Left renal cortex interstitium (tissue), 4 donors: ENCODE results near the gene UBXN2A. TPM values are rescaled to one million over a fixed set of nuclear protein-coding genes. Genes with fewer than 3 reads are reported as not detected.
A peak's percentile ranks its signal among the peaks of the same experiment; 100 is the strongest.
"Not testable (repeated sequence)": the region's sequence is repeated elsewhere in the genome, so short reads cannot be mapped to it uniquely, and the experiment has no call there.

Experiments
- DNase-seq, 4 donors: peaks; one replicate each; pipeline ENCODE4 v3.0.0-alpha.2; 2013; ENCODE audit warnings: low read depth in 4 of 4, low spot score in 2 of 4, missing footprints in 1 of 4
- polyA plus RNA-seq, 4 donors: library from polyadenylated mRNA; unstranded; fragments of 120-200 nt; gene quantifications; one replicate each; pipeline ENCODE4 v1.2.1, GENCODE V29; 2013; ENCODE audit not compliant: insufficient read length in 4 of 4

UBXN2A gene
- polyA plus RNA-seq, 4 donors: 15.4 to 19.3 (median 17.7) TPM

DNA sequence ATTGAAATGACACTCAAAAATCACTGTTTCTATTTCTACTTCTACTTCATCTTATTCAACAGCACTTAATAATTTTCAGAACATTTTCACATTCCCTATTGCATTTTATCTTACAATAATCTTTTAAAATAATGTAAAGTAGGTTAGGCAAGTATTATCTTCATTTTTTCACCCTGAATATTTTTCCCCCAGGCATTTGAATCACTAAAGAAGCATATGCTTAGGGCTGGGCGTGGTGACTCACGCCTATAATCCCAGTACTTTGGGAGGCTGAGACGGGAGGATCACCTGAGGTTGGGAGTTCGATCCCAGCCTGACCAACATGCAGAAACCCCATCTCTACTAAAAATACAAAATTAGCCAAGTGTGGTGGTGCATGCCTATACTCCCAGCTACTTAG is 100.2 kb downstream of the UBXN2A start:
- no peak for DNase-seq

DNA sequence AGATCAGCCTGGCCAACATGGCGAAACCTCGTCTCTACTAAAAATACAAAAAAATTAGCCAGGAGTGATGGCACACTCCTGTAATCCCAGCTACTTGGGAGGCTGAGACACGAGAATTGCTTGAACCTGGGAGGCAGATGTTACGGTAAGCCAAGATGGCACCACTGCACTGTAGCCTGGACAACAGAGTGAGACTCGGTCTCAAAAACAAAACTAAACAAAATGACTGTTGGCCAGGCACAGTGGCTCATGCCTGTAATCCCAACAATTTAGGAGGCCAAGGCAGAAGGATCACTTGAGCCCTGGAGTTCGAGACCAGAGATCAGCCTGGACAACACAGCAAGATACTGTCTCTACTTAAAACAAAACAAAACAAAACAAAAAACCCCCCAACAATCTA is 102.9 kb downstream of the UBXN2A start:
- not testable (repeated sequence) for DNase-seq

DNA sequence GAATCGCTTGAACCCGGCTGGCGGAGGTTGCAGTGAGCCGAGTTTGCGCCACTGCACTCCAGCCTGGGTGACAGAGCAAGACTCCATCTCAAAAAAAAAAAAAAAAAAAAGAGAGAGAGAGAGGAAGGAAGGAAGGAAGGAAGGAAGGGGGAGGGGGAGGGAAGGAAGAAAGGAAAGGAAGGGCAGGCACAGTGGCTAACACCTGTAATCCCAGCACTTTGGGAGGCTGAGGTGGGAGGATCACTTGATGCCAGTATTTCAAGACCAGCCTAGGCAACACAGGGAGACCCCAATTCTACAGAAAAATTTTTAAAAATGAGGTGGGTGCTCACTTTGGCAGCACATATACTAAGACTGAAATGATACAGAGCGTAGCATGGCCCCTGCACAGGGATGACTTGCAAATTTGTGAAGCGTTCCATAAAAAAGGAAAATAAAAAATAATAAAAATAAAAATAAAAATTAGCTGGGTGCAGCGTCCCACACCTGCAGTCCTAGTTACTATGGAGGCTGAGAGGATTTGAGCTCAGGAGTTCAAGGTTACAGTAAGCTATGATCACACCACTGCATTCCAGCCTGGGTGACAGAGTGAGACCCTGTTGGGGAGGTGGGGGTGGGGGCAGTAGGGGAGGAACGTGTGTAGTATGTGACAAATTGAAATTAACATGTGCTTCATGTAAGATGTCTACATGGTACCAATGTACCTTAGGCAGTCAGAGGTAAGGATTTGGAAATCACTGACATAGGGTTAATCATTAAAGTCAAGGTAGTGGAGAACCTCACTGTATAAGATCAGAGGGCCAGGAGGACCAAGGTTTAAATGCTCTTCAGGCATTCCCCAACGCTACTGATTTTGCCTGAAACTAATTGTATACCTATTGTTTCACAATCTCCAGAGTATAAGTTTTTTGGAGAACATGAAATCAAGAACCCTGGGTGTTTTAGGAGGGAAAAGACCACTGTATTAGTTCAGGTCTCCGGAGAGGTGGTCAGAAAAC is 105.5 kb downstream of the UBXN2A start:
- no peak for DNase-seq

DNA sequence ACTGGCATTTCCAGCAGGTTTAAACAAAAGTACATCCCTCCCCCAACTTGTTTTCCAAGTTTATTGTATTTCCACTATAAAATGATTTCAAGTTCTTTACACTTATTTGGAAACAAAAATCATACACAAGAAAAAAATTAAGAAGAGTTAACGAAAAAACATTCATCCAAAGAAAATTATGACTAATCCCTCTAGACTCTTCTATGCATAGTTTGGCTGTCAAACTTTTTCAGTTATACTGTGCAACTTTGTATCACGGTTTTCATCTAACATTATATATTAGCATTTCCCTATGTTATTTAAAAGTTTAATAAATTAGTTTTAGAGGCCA is 106.3 kb downstream of the UBXN2A start:
- DNase-seq: no peak

DNA sequence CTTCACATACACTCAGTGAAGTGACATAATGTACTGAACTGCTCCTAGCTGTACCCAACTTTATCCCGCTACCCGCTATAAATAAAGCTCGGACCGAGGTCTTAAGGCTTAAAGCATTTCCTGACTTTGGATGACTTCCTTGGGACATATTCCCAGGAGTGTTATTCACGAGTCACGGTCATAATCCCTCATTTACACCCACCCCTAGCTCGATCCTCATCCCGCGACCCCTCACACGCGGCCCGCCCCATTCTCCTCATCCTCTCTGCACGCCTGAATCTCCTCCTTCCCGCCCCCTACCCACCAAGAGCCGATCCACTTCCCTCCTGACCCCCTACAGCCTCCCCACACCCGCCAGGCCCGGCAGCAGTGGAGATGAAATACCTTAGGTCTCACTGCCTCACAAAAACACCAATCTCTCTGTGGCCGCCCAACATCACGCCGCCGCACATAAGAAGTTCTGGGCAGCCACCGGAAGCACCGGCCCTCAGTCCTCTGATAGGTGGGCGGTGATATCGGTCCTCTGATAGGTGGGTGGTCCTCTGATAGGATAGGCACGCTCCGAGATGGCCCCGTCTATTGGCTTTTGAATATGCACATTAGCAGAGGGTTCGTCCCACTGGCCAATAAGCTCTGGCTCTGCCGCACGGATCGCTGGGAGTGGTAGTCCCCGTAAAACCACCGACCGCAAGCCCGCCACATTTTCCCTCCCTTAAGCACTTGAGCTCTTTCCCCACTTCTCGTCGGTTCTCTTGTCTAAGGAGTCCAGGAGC is 106.9 kb downstream of the UBXN2A start, which contains the start of gene WDCP:
Gene WDCP, minus strand, starts transcription at position 462 of the 773 bp plus-strand sequence. CDS start 7,897 bp downstream, outside the sequence.
- peak; percentile 71 to 95 (median 88) for DNase-seq

DNA sequence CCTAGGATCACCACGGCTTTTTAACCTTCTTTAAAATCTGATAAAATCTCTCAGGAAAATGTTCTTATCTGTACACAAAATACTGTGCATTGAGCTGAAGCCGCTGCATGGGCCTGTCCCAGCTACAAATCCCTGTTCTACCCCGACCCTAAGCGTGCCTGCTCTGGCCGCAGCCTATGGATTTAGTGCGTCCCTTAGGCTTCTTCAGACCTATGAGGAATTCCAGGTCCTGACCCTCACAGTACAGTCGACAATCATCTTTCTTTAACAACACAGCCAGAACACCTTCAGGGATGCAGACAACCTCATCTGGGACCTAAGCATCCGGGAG is 107.4 kb downstream of the UBXN2A start:
- DNase-seq: no peak

DNA sequence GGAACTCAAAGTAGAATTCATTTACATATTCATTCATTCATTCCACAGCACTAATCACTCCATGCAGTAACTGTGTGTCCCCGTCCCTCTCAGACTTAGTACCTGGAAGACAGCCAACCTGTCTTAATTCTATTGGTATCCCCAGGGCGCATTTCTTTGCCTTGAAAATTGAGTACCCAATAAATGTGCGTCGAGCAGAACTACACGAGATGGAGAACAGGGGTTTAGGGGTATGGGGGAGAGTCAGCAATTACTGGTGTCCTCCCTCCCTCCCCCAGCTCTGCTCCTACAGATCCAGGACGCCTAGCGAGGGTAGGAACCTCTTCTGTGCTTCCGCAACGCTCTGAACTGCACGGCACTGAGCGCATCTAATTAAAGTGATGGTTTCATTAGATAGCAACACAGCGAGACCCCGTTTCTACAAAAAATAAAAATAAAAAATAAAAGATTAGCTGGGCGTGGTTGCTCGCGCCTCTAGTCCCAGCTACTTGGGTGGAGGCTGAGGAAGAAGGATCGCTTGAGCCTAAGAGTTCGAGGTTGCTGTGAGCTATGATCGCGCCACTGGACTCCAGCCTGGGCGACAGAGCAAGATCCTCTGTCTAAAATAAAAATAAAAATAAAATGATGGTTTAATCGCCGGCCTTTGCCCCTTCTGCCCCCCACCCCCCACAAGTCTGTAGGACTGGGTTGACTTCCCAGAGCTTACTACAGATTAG is 108.7 kb downstream of the UBXN2A start:
- DNase-seq: no peak

DNA sequence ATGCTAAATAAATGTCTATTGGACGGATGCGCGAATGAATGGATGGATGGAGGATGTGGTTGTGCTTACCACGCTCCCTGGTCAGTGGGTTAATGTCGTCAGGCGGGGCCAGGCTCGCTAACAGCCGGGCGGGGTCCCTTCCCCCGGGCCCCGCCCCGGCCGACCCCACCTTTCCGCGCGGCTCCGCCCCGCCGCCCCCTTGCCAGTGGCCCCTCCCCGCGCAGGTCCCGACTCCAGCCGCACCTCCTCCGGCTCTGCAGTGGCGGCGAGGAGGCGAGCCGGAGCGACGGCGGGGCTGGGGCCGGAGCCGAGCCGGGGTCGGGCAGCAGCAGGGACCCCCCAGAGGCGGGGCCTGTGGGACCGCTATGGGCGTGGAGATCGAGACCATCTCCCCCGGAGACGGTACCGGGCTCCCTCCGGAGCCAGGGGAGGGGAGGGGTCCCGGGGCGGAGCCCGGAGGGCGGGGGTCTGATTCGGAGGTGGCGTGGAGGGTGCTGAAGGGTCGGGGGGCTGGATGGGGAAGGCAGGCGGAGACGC is 109.3 kb downstream of the UBXN2A start, which contains the start of gene FKBP1B:
Gene FKBP1B, plus strand, starts transcription at position 257 of the 537 bp plus-strand sequence. Its CDS starts 109 bp downstream, at position 366.
- DNase-seq: peak in 3 of 4 donors; percentile 20 to 47 (median 26)

DNA sequence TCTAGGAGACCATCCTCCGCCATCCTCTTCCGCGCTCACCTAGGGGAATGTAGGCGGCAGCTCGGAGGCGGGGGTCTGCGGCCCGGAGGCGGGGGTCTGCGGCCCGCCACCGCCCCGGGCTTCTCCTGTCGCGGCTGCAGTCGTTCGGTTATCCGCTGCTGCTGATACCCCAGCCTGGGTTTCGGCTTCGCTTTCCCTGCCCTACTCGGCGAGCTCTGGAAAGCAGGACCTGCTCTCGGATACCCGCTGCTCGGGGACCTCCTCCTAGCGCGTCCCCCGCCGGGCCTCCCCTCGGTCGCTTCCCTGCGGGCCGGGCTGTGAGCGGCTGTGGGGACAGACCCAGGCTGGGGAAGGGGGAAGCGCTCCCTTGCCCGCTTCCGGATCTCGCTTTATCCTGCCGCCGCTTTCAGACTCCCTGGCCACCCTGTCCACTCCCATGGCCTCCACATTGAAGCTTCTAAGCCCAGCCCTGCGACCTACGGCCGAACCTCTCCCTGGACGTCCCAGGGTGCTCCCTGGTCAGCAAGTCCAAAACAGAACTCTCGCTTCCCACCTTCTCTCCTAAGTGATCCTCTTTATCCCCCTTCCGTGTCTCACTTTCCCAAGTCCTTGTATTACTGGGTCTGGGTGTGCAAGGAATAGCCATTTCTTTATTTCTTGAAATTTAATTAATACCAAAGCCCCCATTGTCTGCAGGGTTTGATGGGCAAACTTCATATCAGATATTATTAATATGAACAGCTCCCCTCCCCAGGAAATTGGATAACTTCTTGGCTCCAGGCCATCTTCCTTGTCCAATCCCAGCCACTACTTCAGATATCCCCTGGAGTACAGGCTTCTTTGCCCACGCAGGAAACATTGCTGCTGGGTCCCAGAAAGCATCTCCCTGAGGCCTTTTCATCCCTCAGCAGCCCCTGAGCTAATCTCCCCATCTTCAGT is 110.0 kb downstream of the UBXN2A start:
- DNase-seq: peak in 1 of 4 donors; percentile 10

DNA sequence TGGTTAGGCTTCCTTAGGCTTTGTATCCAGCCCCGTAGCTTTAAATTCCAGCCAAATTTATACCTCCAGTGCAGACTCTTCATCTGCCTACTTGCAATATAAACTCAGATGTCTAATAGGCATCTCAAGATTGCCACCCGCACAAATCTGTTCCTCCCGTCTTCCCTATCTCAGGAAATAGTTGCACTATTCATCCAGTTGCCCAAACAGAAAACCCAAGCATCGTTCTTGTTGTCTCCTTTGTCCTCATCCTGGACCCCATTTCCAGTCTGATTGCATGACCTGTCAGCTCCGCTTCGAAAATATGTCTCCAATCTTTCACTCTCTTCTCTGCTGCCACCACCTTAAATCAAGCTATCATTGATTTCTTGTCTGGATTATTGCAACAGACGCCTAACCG is 111.6 kb downstream of the UBXN2A start:
- DNase-seq: no peak

DNA sequence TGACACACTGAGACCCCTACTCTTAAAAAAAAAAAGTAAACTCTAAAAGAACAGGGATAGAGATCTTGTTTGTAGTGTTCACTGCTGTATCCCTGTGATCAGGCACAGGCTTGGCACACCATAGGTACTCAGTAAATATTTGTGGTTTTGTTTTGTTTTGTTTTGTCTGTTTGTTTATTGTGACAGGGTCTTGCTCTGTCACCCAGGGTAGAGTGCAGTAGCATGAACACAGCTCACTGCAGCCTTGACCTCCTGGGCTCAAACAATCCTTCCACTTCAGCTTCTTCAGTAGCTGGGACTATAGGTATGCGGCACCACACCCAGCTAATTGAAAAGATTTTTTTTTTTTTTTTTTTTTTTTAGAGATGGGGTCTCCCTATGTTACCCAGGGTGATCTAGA is 112.7 kb downstream of the UBXN2A start:
- DNase-seq: no peak

Other genes with a start within 250 kb of the UBXN2A start
- gene ATAD2B, start 13.3 kb upstream of the UBXN2A start, polyA plus RNA-seq: 10 to 100 TPM; 15.8 to 25.7 (median 19.0) TPM
- gene MFSD2B, start 69.6 kb downstream of the UBXN2A start, polyA plus RNA-seq: 1 to 10 TPM; 2.9 to 3.9 (median 3.7) TPM
- 10 to 100 TPM; 14.4 to 15.8 (median 14.8) TPM for gene WDCP, start 106.9 kb downstream of the UBXN2A start, polyA plus RNA-seq
- gene FKBP1B, start 109.3 kb downstream of the UBXN2A start, polyA plus RNA-seq: 10 to 100 TPM; 10.8 to 12.1 (median 10.9) TPM
- 100 to 1,000 TPM; 127 to 171 (median 153) TPM for gene SF3B6, start 135.9 kb downstream of the UBXN2A start, polyA plus RNA-seq
- 10 to 100 TPM; 44.2 to 58.9 (median 48.1) TPM for gene TP53I3, start 144.4 kb downstream of the UBXN2A start, polyA plus RNA-seq
- gene PFN4, start 182.9 kb downstream of the UBXN2A start, polyA plus RNA-seq: 1 to 10 TPM; 1.9 to 3.7 (median 2.9) TPM
- 10 to 100 TPM; 24.3 to 27.5 (median 26.4) TPM for gene FAM228B, start 183.0 kb downstream of the UBXN2A start, polyA plus RNA-seq
- gene FAM228A, start 234.6 kb downstream of the UBXN2A start, polyA plus RNA-seq: 1 to 10 TPM in 2 of 4 donors, under 1 TPM in 2; 0.70 to 1.6 (median 1.0) TPM